ENCODE measurements around the gene FAM229A.

GRCh38 chr1:32404946-32405345 lies 42.7 kb upstream of the FAM229A start:
- TF ChIP-seq EP300 (IDR thresholded peaks at IDR 0.05): no peak
- TF ChIP-seq CTCF (IDR thresholded peaks at IDR 0.05): no peak

Measured in sigmoid colon (tissue), 4 donors.